ENCODE measurements around the gene BAZ2A. TPM values are rescaled to one million over a fixed set of nuclear protein-coding genes. Genes with fewer than 3 reads are reported as not detected.
"Not testable (repeated sequence)": the region's sequence is repeated elsewhere in the genome, so short reads cannot be mapped to it uniquely, and the experiment has no call there.

The BAZ2A gene
- total RNA-seq, 1 experiment from 2014 or later = 131 TPM

- BruUV-seq (replicated peaks); DNase-seq (ENCODE audit: low read depth, low spot score); POLR2A ChIA-PET; H3K9me3 ChIP-seq (ENCODE audit: control insufficient read depth, insufficient read depth, low read depth, low read length); in situ Hi-C loops (cut with HindIII; ENCODE audit: low pct_unique_long_range_greater_than_20kb, low sequenced_read_pairs); ATAC-seq; H3K27ac ChIP-seq (ENCODE audit: low read length); H3K4me3 ChIP-seq (ENCODE audit: low read depth in 2 of 2, low read length in 2 of 2); H3K27me3 ChIP-seq (ENCODE audit: control insufficient read depth, insufficient read depth, low read length); CTCF ChIA-PET; intact Hi-C loops (cut with micrococcal nuclease; ENCODE audit: unreplicated experiment): not testable (repeated sequence)
- peaks cover 19% of the 10 kb centered on the region; the same call in 1 of the 2 replicates for H3K4me1 ChIP-seq (ENCODE audit: control insufficient read depth, insufficient read depth, low read length)
- peaks cover 23% of the 10 kb centered on the region for H3K36me3 ChIP-seq (ENCODE audit: control insufficient read depth, insufficient read depth, low read length)
Measured at GRCh38 chr12:56648023-56648422, 17.9 kb upstream of the BAZ2A start.

- ChIA-PET POLR2A (interaction anchor here (0.5 to 1.0 kb wide), 5 partner anchors 12 to 163 kb away, joined by 3 to 8 read pairs (median 5); no protein-coding TSS in a partner anchor), CTCF (interaction anchor here (0.6 to 1.7 kb wide), 2 partner anchors 9 to 441 kb away, joined by 3 to 8 read pairs; no protein-coding TSS in a partner anchor)
- intact Hi-C loops (cut with micrococcal nuclease; ENCODE audit: unreplicated experiment) = no loop called here
- DNase-seq (ENCODE audit: low read depth, low spot score) (peak; percentile 100), ATAC-seq (peak; percentile 99)
- Histone ChIP-seq H3K27ac (ENCODE audit: low read length) (peak within 1 kb of the TSS; percentile 98), H3K4me1 (ENCODE audit: control insufficient read depth, insufficient read depth, low read length) (peaks cover 19% of the 10 kb centered on the region; the same call in 1 of the 2 replicates), H3K4me3 (ENCODE audit: low read depth in 2 of 2, low read length in 2 of 2) (peak within 1 kb of the TSS; percentile 85 to 97), H3K36me3 (ENCODE audit: control insufficient read depth, insufficient read depth, low read length) (peaks cover 35% of the 10 kb centered on the region), H3K9me3 (ENCODE audit: control insufficient read depth, insufficient read depth, low read depth, low read length) (no peaks in the 10 kb centered on the region), H3K27me3 (ENCODE audit: control insufficient read depth, insufficient read depth, low read length) (no peaks in the 10 kb centered on the region)
- BruUV-seq (replicated peaks) = no TSS peak
- in situ Hi-C loops (cut with HindIII; ENCODE audit: low pct_unique_long_range_greater_than_20kb, low sequenced_read_pairs) = no loop called here
- TF ChIP-seq POLR2AphosphoS5 (IDR thresholded peaks at IDR 0.05; ENCODE audit: low read depth, low read length) = peak; percentile 99
- TF ChIP-seq SIN3A (IDR thresholded peaks at IDR 0.05; ENCODE audit: borderline replicate concordance, insufficient read depth, low read depth, low read length) = peak; percentile 88; the same call in 1 of the 2 replicates
- TF ChIP-seq REST (IDR thresholded peaks at IDR 0.05; ENCODE audit: insufficient read depth in 1 of 2, low read depth in 2 of 2, low read length in 1 of 2) = peak in 1 of 2 experiments; percentile 56; a peak in 1 of 4 replicates
- no peak for TF ChIP-seq TCF7L2 (IDR thresholded peaks at IDR 0.05; ENCODE audit: low read depth, low read length)
- TF ChIP-seq, protein P1, sequence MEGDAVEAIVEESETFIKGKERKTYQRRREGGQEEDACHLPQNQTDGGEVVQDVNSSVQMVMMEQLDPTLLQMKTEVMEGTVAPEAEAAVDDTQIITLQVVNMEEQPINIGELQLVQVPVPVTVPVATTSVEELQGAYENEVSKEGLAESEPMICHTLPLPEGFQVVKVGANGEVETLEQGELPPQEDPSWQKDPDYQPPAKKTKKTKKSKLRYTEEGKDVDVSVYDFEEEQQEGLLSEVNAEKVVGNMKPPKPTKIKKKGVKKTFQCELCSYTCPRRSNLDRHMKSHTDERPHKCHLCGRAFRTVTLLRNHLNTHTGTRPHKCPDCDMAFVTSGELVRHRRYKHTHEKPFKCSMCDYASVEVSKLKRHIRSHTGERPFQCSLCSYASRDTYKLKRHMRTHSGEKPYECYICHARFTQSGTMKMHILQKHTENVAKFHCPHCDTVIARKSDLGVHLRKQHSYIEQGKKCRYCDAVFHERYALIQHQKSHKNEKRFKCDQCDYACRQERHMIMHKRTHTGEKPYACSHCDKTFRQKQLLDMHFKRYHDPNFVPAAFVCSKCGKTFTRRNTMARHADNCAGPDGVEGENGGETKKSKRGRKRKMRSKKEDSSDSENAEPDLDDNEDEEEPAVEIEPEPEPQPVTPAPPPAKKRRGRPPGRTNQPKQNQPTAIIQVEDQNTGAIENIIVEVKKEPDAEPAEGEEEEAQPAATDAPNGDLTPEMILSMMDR (IDR thresholded peaks at IDR 0.05) = no peak
Measured at GRCh38 chr12:56645717-56646446, 15.8 kb upstream of the BAZ2A start, which contains the start of gene ATP5F1B. TSS of gene ATP5F1B (minus strand) at chr12:56645984. CDS start at chr12:56645963, 21 bp downstream.

All from Panc1 (cell line).